ENCODE data around the gene TIMM13.

GRCh38 chr19:2446381-2446780 lies 19.0 kb upstream of the TIMM13 start:
- no peak for TF ChIP-seq CTCF (IDR thresholded peaks at IDR 0.05; ENCODE audit: low read depth, low read length, poor library complexity, severe bottlenecking)
- TF ChIP-seq EZH2phosphoT487 (IDR thresholded peaks at IDR 0.05; ENCODE audit: borderline replicate concordance, low read length): no peak

Measured in DOHH2 (cell line).